ENCODE results near the gene STRA8.

STRA8 gene

DNA sequence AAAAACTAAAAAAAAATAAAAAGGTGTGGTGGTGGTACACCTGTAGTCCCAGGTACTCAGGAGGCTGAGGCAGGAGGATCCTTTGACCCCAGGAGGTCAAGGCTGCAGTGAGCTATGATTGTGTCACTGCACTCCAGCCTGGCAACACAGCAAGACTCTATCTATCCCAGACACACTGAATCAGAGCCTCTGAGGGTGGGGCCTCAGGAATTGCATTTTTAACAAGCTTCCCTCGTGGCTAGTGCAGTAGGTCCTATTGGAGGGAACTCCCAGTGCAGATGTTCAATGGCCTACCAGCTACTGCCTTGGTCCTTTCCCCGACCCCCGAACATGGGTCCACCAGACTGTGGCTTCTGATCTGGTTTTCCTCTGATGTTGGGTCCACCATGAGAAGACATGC is 14.9 kb downstream of the STRA8 start:
- TF ChIP-seq, protein P1, sequence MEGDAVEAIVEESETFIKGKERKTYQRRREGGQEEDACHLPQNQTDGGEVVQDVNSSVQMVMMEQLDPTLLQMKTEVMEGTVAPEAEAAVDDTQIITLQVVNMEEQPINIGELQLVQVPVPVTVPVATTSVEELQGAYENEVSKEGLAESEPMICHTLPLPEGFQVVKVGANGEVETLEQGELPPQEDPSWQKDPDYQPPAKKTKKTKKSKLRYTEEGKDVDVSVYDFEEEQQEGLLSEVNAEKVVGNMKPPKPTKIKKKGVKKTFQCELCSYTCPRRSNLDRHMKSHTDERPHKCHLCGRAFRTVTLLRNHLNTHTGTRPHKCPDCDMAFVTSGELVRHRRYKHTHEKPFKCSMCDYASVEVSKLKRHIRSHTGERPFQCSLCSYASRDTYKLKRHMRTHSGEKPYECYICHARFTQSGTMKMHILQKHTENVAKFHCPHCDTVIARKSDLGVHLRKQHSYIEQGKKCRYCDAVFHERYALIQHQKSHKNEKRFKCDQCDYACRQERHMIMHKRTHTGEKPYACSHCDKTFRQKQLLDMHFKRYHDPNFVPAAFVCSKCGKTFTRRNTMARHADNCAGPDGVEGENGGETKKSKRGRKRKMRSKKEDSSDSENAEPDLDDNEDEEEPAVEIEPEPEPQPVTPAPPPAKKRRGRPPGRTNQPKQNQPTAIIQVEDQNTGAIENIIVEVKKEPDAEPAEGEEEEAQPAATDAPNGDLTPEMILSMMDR (IDR thresholded peaks at IDR 0.05; ENCODE audit: insufficient read depth, missing control alignments): no peak
- FAIRE-seq (no peak), DNase-seq (ENCODE audit: insufficient read length, low spot score) (no peak)

DNA sequence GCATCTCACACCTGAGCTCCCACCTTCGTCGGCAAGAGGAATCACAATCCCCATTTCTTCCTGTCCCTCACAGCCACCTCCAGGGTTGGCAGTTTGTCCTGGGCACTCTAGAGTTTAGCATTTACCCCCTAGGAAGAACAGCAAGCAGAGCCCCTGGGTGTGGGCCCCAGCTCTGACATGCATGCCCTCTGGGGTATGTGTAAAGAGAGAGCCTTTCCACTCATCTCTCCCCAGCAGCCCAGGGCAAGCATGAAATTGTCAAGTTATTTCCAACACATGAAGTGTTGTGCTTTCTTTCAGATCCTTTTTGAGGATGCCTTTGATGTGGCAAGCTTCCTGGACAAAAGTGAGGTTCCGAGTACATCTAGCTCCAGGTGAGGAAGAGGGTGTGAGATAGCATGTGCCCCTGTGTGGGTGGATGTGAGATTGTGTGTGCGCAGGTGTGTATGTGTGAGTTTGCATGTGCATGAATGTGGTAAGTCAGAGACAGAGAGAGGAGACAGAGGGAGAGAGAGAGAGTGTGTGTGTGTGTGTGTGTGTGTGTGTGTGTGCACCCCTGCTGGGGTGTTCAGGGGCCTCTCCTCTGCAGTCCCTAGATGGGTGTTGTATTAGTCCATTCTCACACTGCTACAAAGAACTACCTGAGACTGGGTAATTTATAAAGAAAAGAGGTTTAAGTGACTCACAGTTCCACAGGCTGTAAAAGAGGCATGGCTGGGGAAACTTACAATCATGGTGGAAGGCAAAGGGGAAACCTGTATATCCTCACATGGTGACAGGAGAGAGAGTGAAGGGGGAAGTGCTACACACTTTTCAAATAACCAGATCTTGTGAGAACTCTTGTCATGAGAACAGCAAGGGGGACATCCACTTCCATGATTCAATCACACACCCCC is 18.1 kb downstream of the STRA8 start:
- FAIRE-seq: no peak
- TF ChIP-seq, protein P1 (IDR thresholded peaks at IDR 0.05; ENCODE audit: insufficient read depth, missing control alignments): no peak

DNA sequence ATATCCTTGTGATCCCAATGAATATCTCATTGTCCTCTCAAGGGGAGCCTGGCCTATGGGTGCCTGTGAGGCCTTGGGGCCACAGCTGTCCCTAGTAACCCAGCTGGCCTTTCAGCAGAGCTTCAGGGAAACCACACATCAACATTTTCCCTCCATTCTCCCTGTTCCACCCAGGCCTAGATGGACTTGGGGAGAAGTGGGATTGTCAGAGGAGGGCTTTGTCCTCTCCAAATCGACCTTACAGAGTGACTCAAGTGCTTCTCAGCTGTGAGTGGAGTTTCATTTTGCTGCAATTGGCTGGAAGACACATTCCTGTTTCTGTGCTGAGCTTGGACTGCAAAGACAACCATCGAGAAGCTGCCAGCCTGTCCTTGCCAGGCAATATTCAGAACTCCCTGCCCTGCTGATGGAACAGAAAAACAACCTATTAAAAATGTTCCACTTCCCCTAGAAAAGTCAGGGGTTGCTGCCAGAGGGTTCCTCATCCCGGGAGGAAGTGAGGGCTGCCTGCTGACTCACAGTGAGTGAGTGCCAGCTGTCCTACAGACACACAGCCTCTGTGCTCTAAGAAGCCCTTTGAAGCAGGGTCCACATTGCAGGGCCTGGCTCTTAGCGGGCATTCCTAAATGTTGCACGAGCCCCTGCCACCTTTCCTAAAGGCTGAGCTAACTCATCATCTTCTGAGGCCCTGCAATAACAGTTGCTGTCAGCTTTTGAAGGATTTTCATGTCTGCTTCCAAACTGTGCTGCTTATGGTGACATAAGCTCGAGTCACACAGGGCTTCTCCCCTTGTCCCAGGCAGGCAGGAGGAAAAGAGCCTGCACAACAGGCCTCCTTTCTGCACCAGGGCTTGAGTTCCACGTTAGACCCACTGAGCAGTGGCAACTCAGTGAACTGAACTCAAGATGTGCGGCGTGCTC is 20.5 kb downstream of the STRA8 start:
- FAIRE-seq (no peak), DNase-seq (ENCODE audit: insufficient read length, low spot score) (no peak)
- TF ChIP-seq, protein P1 (IDR thresholded peaks at IDR 0.05; ENCODE audit: insufficient read depth, missing control alignments): no peak

More for the DNA sequence above, 18.1 kb downstream of the STRA8 start:
- no peak for DNase-seq (ENCODE audit: insufficient read length, low spot score)

DNA sequence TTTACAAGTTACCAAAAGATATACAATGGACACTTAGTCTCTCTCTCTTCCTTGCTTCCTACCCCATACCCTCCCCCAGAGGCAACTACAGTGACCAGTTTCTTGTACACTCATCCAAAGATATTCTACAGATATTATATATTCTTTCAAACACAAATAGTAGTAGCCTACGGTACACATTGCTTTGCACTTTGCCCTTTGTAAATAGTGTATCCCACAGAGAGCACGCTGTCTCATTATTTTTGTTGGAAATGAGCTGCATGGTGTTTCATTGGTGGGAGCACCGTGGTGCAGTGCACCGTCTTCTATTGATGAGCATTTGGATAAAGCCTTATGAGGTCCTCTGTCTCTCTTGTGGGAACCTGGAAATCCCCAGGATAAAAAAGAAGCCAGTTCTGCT is 24.2 kb downstream of the STRA8 start:
- TF ChIP-seq, protein P1 (IDR thresholded peaks at IDR 0.05; ENCODE audit: insufficient read depth, missing control alignments): no peak
- DNase-seq (ENCODE audit: insufficient read length, low spot score): no peak
- no peak for FAIRE-seq

DNA sequence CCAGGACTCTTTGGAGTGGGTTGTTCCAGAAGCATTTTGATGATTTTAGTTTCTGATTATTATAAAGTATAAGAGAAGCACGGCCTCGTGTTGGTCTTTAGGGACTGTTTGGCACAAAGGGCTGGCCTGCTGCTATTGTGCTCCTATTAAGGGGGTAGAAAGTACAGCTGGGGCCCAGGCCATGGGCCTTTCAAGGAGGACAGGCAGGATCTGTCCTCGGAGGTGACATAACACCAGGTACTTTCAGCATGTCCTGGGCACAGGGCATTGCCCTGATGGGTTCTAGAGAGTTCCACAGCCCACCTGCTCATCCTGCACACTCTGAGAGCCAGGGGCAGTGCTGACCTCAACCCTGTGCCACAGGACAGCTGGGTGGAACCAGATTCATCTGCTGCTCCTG is 24.9 kb downstream of the STRA8 start:
- no peak for DNase-seq (ENCODE audit: insufficient read length, low spot score)
- TF ChIP-seq, protein P1 (IDR thresholded peaks at IDR 0.05; ENCODE audit: insufficient read depth, missing control alignments): no peak
- no peak for FAIRE-seq

DNA sequence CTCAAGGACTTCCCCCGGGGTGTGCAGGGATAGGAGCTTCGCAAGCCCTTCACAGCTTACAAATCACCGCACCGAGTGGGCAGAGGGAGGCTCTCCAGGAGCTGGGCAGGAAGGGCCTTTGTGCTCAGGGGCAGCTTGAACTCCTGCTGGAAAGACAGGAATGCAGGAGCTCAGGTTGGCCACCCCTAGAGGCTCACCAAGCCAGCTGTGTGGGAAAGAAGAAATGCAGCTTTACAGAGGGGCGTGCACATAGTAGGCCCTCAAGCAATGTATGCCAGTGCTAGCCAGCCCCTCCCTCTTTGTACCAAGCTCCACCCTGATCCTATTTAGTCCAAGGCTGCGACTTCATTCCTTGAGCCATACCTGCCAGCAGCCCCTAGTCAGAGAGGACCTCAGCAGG is 26.1 kb downstream of the STRA8 start:
- no peak for DNase-seq (ENCODE audit: insufficient read length, low spot score)
- no peak for FAIRE-seq
- TF ChIP-seq, protein P1 (IDR thresholded peaks at IDR 0.05; ENCODE audit: insufficient read depth, missing control alignments): no peak

Measured in D721Med (cell line).